Cerebellar nuclear complex (tissue), 1 donor: ENCODE data around the gene CDH4.

Source experiments
- DNase-seq, 2 experiments: peaks; one replicate each; lab custom pipeline; 2025; lab: John Stamatoyannopoulos, UW

The CDH4 gene

GRCh38 chr20:61582196-61582923 lies 330.3 kb downstream of the CDH4 start:
- no peak for DNase-seq

GRCh38 chr20:61583356-61583755 lies 331.3 kb downstream of the CDH4 start:
- no peak for DNase-seq

- no peak for DNase-seq
Measured at GRCh38 chr20:61584851-61585250, 332.8 kb downstream of the CDH4 start.

GRCh38 chr20:61585764-61586163 lies 333.7 kb downstream of the CDH4 start:
- no peak for DNase-seq

GRCh38 chr20:61587036-61587435 lies 335.0 kb downstream of the CDH4 start:
- no peak for DNase-seq

GRCh38 chr20:61587681-61588289 lies 335.7 kb downstream of the CDH4 start:
- DNase-seq, result no peak

GRCh38 chr20:61588411-61589385 lies 336.6 kb downstream of the CDH4 start:
- DNase-seq, result no peak

- DNase-seq, result no peak
Measured at GRCh38 chr20:61590236-61590635, 338.2 kb downstream of the CDH4 start.

- DNase-seq, result no peak
Measured at GRCh38 chr20:61593516-61593915, 341.5 kb downstream of the CDH4 start.

GRCh38 chr20:61594198-61594597 lies 342.1 kb downstream of the CDH4 start:
- no peak for DNase-seq

GRCh38 chr20:61595216-61595615 lies 343.2 kb downstream of the CDH4 start:
- DNase-seq, result no peak

- DNase-seq, result no peak
Measured at GRCh38 chr20:61596687-61597330, 344.7 kb downstream of the CDH4 start.

GRCh38 chr20:61597996-61598395 lies 345.9 kb downstream of the CDH4 start:
- no peak for DNase-seq

GRCh38 chr20:61598586-61598985 lies 346.5 kb downstream of the CDH4 start:
- DNase-seq, result no peak

- DNase-seq, result no peak
Measured at GRCh38 chr20:61599061-61599531, 347.0 kb downstream of the CDH4 start.

GRCh38 chr20:61599541-61599992 lies 347.5 kb downstream of the CDH4 start:
- DNase-seq, result no peak

- no peak for DNase-seq
Measured at GRCh38 chr20:61600016-61600415, 348.0 kb downstream of the CDH4 start.

- DNase-seq, result no peak
Measured at GRCh38 chr20:61601361-61601760, 349.3 kb downstream of the CDH4 start.

GRCh38 chr20:61601853-61602252 lies 349.8 kb downstream of the CDH4 start:
- no peak for DNase-seq

GRCh38 chr20:61603715-61604114 lies 351.7 kb downstream of the CDH4 start:
- no peak for DNase-seq

GRCh38 chr20:61604549-61604948 lies 352.5 kb downstream of the CDH4 start:
- no peak for DNase-seq

- no peak for DNase-seq
Measured at GRCh38 chr20:61605283-61605682, 353.2 kb downstream of the CDH4 start.
